Activated CD8-positive, alpha-beta T cell treated with anti-CD3 and anti-CD28 coated beads for 36 hours (primary cell): ENCODE measurements around the gene AKAP11. TPM values are rescaled to one million over a fixed set of nuclear protein-coding genes. Genes with fewer than 3 reads are reported as not detected.

Source experiments
- ATAC-seq: fragments of 200-7000 bp; cut with Tn5 transposase; one replicate; pipeline ENCODE4 v1.10.0; 2021; ENCODE audit warnings: mild to moderate bottlenecking, moderate library complexity
- CTCF ChIA-PET: fragments of 350-600 bp; sonication (Branson Sonifier 250); formaldehyde crosslinking; loops from one replicate; lab custom pipeline; 2021; ENCODE audit warnings: antibody characterized with exemption; lab: Charles Lee
- POLR2A ChIA-PET: fragments of 350-600 bp; sonication (Branson Sonifier 250); formaldehyde crosslinking; loops from one replicate; lab custom pipeline; 2021; ENCODE audit warnings: antibody characterized with exemption; lab: Charles Lee
- DNase-seq: peaks from one replicate; pipeline ENCODE4 v3.0.0-alpha.2; 2020
- H3K27ac Mint-ChIP-seq: one replicate; pipeline ENCODE4 v1.8.0; 2021; ENCODE audit warnings: mild to moderate bottlenecking, mixed read lengths
- H3K27me3 Mint-ChIP-seq: one replicate; pipeline ENCODE4 v1.8.0; 2021; ENCODE audit warnings: mixed read lengths
- H3K36me3 Mint-ChIP-seq: one replicate; pipeline ENCODE4 v1.8.0; 2021; ENCODE audit warnings: low read depth, mixed read lengths
- H3K4me1 Mint-ChIP-seq: one replicate; pipeline ENCODE4 v1.8.0; 2021; ENCODE audit warnings: low read depth, mixed read lengths
- H3K4me3 Mint-ChIP-seq: one replicate; pipeline ENCODE4 v1.8.0; 2021; ENCODE audit warnings: mild to moderate bottlenecking, moderate library complexity, mixed read lengths
- H3K9me3 Mint-ChIP-seq: one replicate; pipeline ENCODE4 v1.8.0; 2021; ENCODE audit warnings: mixed read lengths
- CTCF ChIP-seq: fragments of 200-600 bp; IDR thresholded peaks from one replicate; pipeline ENCODE4 v1.8.0; 2022; ENCODE audit warnings: antibody characterized with exemption, mild to moderate bottlenecking
- intact Hi-C: fragments of 100-400 bp; cut with micrococcal nuclease; formaldehyde crosslinking; loops from one replicate; pipeline ENCODE4 v1.10.0; 2022
- total RNA-seq, 2 experiments: library from RNA; stranded (reverse); gene quantifications; one replicate each; pipeline ENCODE4 v1.2.3, GENCODE V29; 2021

The AKAP11 gene
- total RNA-seq, 2 experiments from 2014 or later, result 37.0 to 37.5 TPM

- Mint-ChIP-seq H3K27me3 (no peaks in the 10 kb centered on the region), H3K36me3 (peaks cover 16% of the 10 kb centered on the region), H3K9me3 (peaks cover 13% of the 10 kb centered on the region), H3K4me1 (peaks cover 50% of the 10 kb centered on the region), H3K27ac (no peak overlapping the region), H3K4me3 (no peak overlapping the region)
- CTCF ChIA-PET, result interaction anchor here (1.0 kb wide), 1 partner anchor 9 kb away, joined by 5 read pairs; no protein-coding TSS in a partner anchor
- POLR2A ChIA-PET, result interaction anchor here (1.0 kb wide), 2 partner anchors 11 to 33 kb away, joined by 3 to 4 read pairs; no protein-coding TSS in a partner anchor
- DNase-seq, result no peak
- ATAC-seq, result no peak
- no peak for TF ChIP-seq CTCF
- intact Hi-C loops, result no loop called here
Measured at GRCh38 chr13:42360046-42360574, 88.2 kb downstream of the AKAP11 start.

GRCh38 chr13:42361701-42362100, 89.7 kb downstream of the AKAP11 start:
- ATAC-seq, result no peak
- CTCF ChIA-PET, result interaction anchor here (1.3 kb wide), 1 partner anchor 27 kb away, joined by 3 read pairs; no protein-coding TSS in a partner anchor

GRCh38 chr13:42363941-42364612, 92.1 kb downstream of the AKAP11 start:
- Mint-ChIP-seq H3K9me3 (no peaks in the 10 kb centered on the region), H3K4me3 (no peak overlapping the region), H3K27ac (no peak overlapping the region), H3K36me3 (no peaks in the 10 kb centered on the region), H3K4me1 (peaks cover 36% of the 10 kb centered on the region), H3K27me3 (no peaks in the 10 kb centered on the region)
- CTCF ChIA-PET, result interaction anchor here (1.4 kb wide), 1 partner anchor 25 kb away, joined by 3 read pairs; no protein-coding TSS in a partner anchor
- no peak for TF ChIP-seq CTCF
- DNase-seq, result no peak
- ATAC-seq, result no peak
- POLR2A ChIA-PET, result interaction anchor here (1.0 to 1.2 kb wide), 3 partner anchors 9 to 32 kb away, joined by 3 to 4 read pairs (median 4); no protein-coding TSS in a partner anchor
- intact Hi-C loops, result no loop called here

More at GRCh38 chr13:42361701-42362100, 89.7 kb downstream of the AKAP11 start:
- Mint-ChIP-seq H3K9me3 (peaks cover 7% of the 10 kb centered on the region), H3K27me3 (no peaks in the 10 kb centered on the region), H3K36me3 (peaks cover 9% of the 10 kb centered on the region), H3K27ac (no peak overlapping the region), H3K4me3 (no peak overlapping the region), H3K4me1 (peaks cover 35% of the 10 kb centered on the region)
- intact Hi-C loops, result no loop called here
- no peak for TF ChIP-seq CTCF
- no peak for DNase-seq
- POLR2A ChIA-PET, result no interaction called here

- DNase-seq (no peak), ATAC-seq (no peak)
- no peaks in the 10 kb centered on the region for H3K27me3 Mint-ChIP-seq
- no peak overlapping the region for H3K27ac Mint-ChIP-seq
- no peak overlapping the region for H3K4me3 Mint-ChIP-seq
- no peaks in the 10 kb centered on the region for H3K36me3 Mint-ChIP-seq
- CTCF ChIA-PET, result interaction anchor here (1.4 kb wide), 1 partner anchor 25 kb away, joined by 3 read pairs; no protein-coding TSS in a partner anchor
- no peaks in the 10 kb centered on the region for H3K9me3 Mint-ChIP-seq
- POLR2A ChIA-PET, result interaction anchor here (1.0 to 1.2 kb wide), 3 partner anchors 8 to 31 kb away, joined by 3 to 4 read pairs (median 4); no protein-coding TSS in a partner anchor
- intact Hi-C loops, result no loop called here
- no peak for TF ChIP-seq CTCF
- peaks cover 36% of the 10 kb centered on the region for H3K4me1 Mint-ChIP-seq
Measured at GRCh38 chr13:42364613-42365000, 92.7 kb downstream of the AKAP11 start.
